Stomach (tissue), 9 donors: Measurements from ENCODE around the gene POLA2. TPM values are rescaled to one million over a fixed set of nuclear protein-coding genes. Genes with fewer than 3 reads are reported as not detected.
A peak's percentile ranks its signal among the peaks of the same experiment; 100 is the strongest.

ENCODE experiments used
- DNase-seq, 2 donors: peaks; one replicate each; pipeline versions ENCODE4 v3.0.0 to v3.0.0-alpha.2; 2013 to 2019
- H3K27ac ChIP-seq, 5 donors: fragments of 200-600 bp in 4 of 5; sonication (generic) in 4 of 5; one replicate each; pipeline ENCODE4 v1.5.1; 2013 to 2019; ENCODE audit warnings: mild to moderate bottlenecking in 1 of 5, moderate library complexity in 1 of 5
- H3K27me3 ChIP-seq, 3 donors: fragments of 200-600 bp; sonication (generic); one replicate each; pipeline ENCODE4 v1.5.1; 2017 to 2019; ENCODE audit warnings: mixed run types in 1 of 3
- H3K36me3 ChIP-seq, 4 donors: fragments of 200-600 bp; sonication (generic); 1 replicate in 3 of 4; 2 replicates in 1 of 4; pipeline ENCODE4 v1.5.1; 2016 to 2019
- H3K4me1 ChIP-seq, 4 donors: fragments of 200-600 bp; sonication (generic); one replicate each; pipeline ENCODE4 v1.5.1; 2016 to 2019
- H3K4me3 ChIP-seq, 4 donors: fragments of 200-600 bp; sonication (generic) in 3 of 4; one replicate each; pipeline ENCODE4 v1.5.1; 2016 to 2019; ENCODE audit warnings: mild to moderate bottlenecking in 1 of 4
- H3K9me3 ChIP-seq, 4 donors: fragments of 200-600 bp; sonication (generic); one replicate each; pipeline ENCODE4 v1.5.1; 2016 to 2019
- EP300 ChIP-seq: sonication (generic); formaldehyde crosslinking; IDR thresholded peaks from one replicate; pipeline ENCODE4 v1.6.1; 2017; ENCODE audit warnings: antibody characterized with exemption
- POLR2A ChIP-seq, 4 donors: fragments of 450-650 bp; IDR thresholded peaks; one replicate each; pipeline ENCODE4 v1.6.1; 2016; ENCODE audit warnings: antibody characterized with exemption in 4 of 4, control low read depth in 2 of 4, mild to moderate bottlenecking in 1 of 4, moderate library complexity in 1 of 4
- POLR2AphosphoS5 ChIP-seq, 3 donors: sonication (generic); formaldehyde crosslinking; IDR thresholded peaks; one replicate each; pipeline ENCODE4 v1.6.1; 2016; ENCODE audit warnings: antibody characterized with exemption in 3 of 3
- WGBS, 5 donors: extraction: QIAGEN DNeasy Blood & Tissue Kit in 3 of 5; methylation state at CpG; one replicate each; pipeline versions ENCODE4 v1.1.5 to v1.1.7; 2013 to 2018; 5-methylcytosine and 5-hydroxymethylcytosine counted together
- intact Hi-C: fragments of 100-400 bp; cut with DNase I; formaldehyde crosslinking; loops from one replicate; pipeline ENCODE4 v1.15.1; 2023; ENCODE audit warnings: low total_unique reads
- polyA plus RNA-seq, 3 donors: library from polyadenylated mRNA; stranded (reverse); fragments of 200-250 nt; gene quantifications; one replicate each; pipeline ENCODE4 v1.2.3, GENCODE V29; 2013
- total RNA-seq, 5 donors: library from RNA; depleted of rRNA; stranded (reverse); fragments of >200 nt; gene quantifications; one replicate each; pipeline versions ENCODE4 v1.1.0 to v1.2.3, GENCODE V29; 2014 to 2016
- TF ChIP-seq, protein P1 (sequence below), 7 experiments: fragments of 450-650 bp in 4 of 7; fragments of 200-600 bp in 3 of 7; sonication (generic) in 3 of 7; IDR thresholded peaks; one replicate each; pipeline ENCODE4 v1.5.1; 2016 to 2019; ENCODE audit warnings: antibody characterized with exemption in 7 of 7, control low read depth in 2 of 7, mild to moderate bottlenecking in 1 of 7
- donor health status: healthy with polysubstance abuse.
- donor health status: Bipolar disorder and iron deficiency.
- donor health status: healthy.

The POLA2 gene
- total and polyA plus RNA-seq, 8 donors = 1.7 to 17.0 (median 9.4) TPM

DNA sequence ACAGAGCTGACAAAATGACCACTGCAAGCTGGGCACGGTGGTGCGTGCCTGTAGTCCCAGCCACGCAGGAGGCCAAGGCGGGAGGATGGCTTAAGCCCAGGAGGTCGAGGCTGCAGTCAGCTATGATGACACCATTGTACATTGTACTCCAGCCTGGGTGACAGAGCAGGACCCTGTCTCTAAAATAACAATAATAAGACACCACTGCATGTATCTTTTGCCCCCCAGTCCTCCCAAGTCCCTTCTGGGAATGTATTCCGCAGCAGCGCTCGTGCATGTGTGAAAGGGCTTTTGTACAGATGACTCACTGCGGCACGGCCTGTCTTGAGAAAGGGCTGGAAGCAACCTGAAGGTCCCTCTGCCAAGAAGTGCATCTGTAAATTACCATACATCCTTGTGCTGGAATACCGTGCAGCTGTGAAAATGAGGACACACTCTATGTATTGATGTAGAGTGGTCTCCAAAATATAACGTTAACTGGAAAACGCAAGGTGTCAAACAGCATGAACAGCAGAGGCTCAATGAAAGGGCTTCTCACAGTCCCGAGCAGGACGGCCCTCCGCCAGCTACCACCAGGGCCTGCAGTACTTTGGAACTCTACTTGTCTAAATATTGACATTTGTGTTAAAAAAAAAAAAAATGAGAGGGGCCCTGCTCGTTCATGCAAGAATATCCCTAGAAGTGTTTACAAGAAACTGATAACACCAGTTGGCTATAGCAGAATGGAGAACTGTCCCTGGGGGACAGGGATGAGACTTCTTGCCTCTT, 43.9 kb downstream of the POLA2 start:
- Histone ChIP-seq H3K27ac (peak overlapping the region; percentile 66 to 79 (median 74)), H3K27me3 (no peaks in the 10 kb centered on the region), H3K4me3 (no peak overlapping the region), H3K36me3 (no peaks in the 10 kb centered on the region), H3K9me3 (no peaks in the 10 kb centered on the region), H3K4me1 (peaks cover 57 to 83% (median 62%) of the 10 kb centered on the region in 4 donors)
- peak; percentile 65 to 83 for DNase-seq
- WGBS, 5 donors = 28 to 50% (median 40%) methylated on average over 17 of the region's 17 CpGs
- intact Hi-C loops = no loop called here
- TF ChIP-seq, protein P1, sequence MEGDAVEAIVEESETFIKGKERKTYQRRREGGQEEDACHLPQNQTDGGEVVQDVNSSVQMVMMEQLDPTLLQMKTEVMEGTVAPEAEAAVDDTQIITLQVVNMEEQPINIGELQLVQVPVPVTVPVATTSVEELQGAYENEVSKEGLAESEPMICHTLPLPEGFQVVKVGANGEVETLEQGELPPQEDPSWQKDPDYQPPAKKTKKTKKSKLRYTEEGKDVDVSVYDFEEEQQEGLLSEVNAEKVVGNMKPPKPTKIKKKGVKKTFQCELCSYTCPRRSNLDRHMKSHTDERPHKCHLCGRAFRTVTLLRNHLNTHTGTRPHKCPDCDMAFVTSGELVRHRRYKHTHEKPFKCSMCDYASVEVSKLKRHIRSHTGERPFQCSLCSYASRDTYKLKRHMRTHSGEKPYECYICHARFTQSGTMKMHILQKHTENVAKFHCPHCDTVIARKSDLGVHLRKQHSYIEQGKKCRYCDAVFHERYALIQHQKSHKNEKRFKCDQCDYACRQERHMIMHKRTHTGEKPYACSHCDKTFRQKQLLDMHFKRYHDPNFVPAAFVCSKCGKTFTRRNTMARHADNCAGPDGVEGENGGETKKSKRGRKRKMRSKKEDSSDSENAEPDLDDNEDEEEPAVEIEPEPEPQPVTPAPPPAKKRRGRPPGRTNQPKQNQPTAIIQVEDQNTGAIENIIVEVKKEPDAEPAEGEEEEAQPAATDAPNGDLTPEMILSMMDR (IDR thresholded peaks at IDR 0.05) = no peak
- TF ChIP-seq POLR2A (IDR thresholded peaks at IDR 0.05) (no peak), POLR2AphosphoS5 (IDR thresholded peaks at IDR 0.05) (no peak)

DNA sequence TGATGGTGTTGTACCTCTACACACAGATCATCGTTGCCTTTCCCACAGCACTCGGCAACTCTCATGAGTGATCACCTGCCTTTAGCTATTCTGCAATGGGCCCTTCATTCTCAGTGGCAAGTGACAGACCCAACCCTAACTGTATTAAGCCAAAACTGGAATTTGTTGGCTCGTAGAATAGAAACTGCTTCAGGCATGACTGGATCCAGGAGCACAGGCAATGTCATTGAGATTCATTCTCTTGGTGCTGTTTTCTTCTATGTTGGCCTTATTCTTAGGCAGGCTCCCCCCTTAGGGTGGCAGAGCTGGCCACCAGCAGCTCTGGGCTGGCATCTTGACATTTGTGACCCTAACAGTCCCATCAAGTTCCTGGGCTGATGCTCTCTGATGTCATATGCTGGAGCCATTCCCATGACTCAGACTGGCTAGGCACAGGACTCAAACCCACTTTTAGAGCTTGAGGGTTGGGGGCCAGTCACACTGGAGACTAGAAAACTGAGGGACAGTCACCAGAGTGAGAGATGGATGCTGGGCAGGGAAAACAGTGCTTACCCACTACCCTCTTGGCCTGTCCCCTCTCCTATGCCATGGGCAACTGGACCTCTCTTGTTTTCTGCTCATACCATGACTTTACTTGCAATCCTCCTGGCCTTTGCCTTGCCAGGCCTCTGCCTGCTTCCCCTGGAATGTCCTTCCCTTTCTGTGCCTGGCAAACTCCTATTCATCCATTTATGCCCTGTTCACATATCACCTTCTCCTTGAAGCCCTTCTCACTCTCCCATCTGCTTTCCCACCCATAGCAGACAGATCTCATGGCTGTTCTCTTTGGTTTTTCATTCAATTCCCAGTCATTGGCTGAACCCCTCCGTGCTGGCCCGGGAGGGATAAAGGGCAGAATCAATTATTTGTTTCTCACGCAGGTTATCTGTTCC, 45.8 kb downstream of the POLA2 start:
- Histone ChIP-seq H3K27ac (peak overlapping the region in 3 of 5 donors; percentile 25 to 79 (median 58)), H3K4me1 (peaks cover 58 to 85% (median 69%) of the 10 kb centered on the region in 4 donors), H3K27me3 (no peaks in the 10 kb centered on the region), H3K9me3 (no peaks in the 10 kb centered on the region), H3K36me3 (no peaks in the 10 kb centered on the region), H3K4me3 (no peak overlapping the region)
- no peak for TF ChIP-seq POLR2A (IDR thresholded peaks at IDR 0.05)
- no peak for TF ChIP-seq POLR2AphosphoS5 (IDR thresholded peaks at IDR 0.05)
- no peak for TF ChIP-seq EP300
- TF ChIP-seq, protein P1 (IDR thresholded peaks at IDR 0.05) = no peak
- DNase-seq = no peak
- WGBS, 5 donors = 65 to 87% (median 67%) methylated on average over 6 of the region's 6 CpGs
- intact Hi-C loops = no loop called here

DNA sequence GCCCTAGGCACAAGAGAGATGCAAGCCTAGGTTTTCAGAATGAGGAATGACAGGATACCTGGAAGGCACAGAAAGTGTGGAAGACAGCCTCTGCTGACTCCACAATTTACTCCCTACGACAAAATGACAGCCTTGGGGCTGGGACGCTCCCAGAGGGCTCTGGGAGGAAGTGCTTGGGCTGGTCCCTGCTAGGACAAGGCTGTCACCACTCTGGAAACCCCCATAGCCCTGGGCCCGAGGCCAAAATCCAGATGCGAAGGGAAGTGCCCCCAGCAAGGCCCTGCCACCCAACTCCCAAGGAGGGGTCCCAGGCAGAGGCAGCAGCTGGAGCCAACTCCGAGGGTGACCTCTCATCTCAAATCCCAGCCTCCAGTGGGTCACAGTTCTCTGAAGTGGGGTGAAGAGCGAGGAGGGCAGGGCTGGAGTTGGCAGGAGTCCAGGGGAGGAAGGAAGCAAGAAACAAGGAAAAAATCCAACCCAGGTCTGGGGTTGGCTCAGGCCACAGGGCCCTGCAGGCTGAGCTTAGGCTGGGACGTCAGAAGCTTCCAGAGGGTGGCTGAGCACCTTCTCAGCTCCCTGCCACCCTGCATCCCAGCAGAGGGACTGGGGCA, 46.6 kb downstream of the POLA2 start:
- 14 to 28% (median 20%) methylated on average over 7 of the region's 7 CpGs for WGBS, 5 donors
- no peak overlapping the region for H3K4me3 ChIP-seq
- TF ChIP-seq, protein P1 (IDR thresholded peaks at IDR 0.05) = no peak
- TF ChIP-seq POLR2AphosphoS5 (IDR thresholded peaks at IDR 0.05) (no peak), EP300 (no peak), POLR2A (IDR thresholded peaks at IDR 0.05) (no peak)
- H3K36me3 ChIP-seq = no peaks in the 10 kb centered on the region
- peak overlapping the region; percentile 8 to 79 (median 46) for H3K27ac ChIP-seq
- peaks cover 58 to 88% (median 74%) of the 10 kb centered on the region in 4 donors for H3K4me1 ChIP-seq
- intact Hi-C loops = no loop called here
- no peaks in the 10 kb centered on the region for H3K9me3 ChIP-seq
- DNase-seq = peak; percentile 40 to 85
- no peaks in the 10 kb centered on the region for H3K27me3 ChIP-seq

DNA sequence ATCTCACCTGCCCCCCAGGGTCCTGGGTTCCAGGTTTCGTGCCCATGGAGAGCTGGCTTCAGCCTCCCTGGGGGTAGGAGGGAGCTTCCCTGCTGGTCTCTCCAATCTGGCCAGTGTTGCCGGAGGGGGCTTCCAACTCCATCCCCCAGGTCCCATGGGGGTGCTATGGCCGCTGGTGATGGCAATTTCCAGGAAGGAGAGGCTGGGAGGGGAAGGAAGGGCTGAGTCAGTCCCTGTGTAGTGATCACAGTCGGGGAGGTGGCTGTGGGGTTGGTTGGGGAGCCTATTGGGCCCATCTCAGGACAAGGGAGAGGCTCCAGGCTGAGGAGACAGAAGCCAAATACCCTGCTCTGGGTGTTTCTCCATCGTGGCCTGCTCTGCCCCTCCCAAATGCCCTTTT, 47.2 kb downstream of the POLA2 start:
- TF ChIP-seq, protein P1 (IDR thresholded peaks at IDR 0.05) = no peak
- no peak for TF ChIP-seq POLR2AphosphoS5 (IDR thresholded peaks at IDR 0.05)
- TF ChIP-seq POLR2A (IDR thresholded peaks at IDR 0.05) = no peak
- no peak for TF ChIP-seq EP300
- Histone ChIP-seq H3K4me1 (peaks cover 64 to 94% (median 80%) of the 10 kb centered on the region in 4 donors), H3K36me3 (no peaks in the 10 kb centered on the region), H3K27me3 (no peaks in the 10 kb centered on the region), H3K27ac (peak overlapping the region; percentile 6 to 79 (median 46)), H3K4me3 (no peak overlapping the region), H3K9me3 (no peaks in the 10 kb centered on the region)
- intact Hi-C loops = no loop called here
- DNase-seq = no peak
- WGBS, 5 donors = 55 to 66% (median 61%) methylated on average over 5 of the region's 5 CpGs
